PC-9 (cell line): ENCODE data around the gene ANKS1B.

Experiments
- EZH2 ChIP-seq: fragments of 200-600 bp; sonication (generic); IDR thresholded peaks from 2 replicates; pipeline ENCODE4 v1.8.0; 2017; ENCODE audit warnings: antibody characterized with exemption, low read depth
- TF ChIP-seq, protein P1 (sequence below): fragments of 200-600 bp; sonication (generic); conservative IDR thresholded peaks from 2 replicates; pipeline ENCODE4 v1.6.1; 2017; ENCODE audit warnings: mixed run types, antibody characterized with exemption, mild to moderate bottlenecking, moderate library complexity

DNA sequence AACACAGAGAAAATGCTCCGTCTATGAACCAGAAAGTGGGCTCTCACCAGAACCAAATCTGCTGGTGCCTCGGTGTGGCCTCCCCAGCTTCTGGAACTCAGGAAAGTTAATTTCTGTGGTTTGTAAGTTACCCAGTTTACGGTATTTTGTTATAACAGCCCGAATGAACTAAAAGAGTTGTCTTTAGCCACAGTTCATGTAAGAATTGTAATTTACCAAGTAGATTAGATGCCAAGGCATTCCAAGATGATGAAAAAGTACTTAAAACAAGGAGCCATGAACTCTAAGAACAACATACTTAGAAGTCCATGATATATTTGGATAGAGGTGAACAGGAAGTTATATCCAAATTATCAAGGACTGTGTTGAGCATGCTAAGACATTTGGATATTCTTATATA, 597.1 kb downstream of the ANKS1B start:
- TF ChIP-seq, protein P1, sequence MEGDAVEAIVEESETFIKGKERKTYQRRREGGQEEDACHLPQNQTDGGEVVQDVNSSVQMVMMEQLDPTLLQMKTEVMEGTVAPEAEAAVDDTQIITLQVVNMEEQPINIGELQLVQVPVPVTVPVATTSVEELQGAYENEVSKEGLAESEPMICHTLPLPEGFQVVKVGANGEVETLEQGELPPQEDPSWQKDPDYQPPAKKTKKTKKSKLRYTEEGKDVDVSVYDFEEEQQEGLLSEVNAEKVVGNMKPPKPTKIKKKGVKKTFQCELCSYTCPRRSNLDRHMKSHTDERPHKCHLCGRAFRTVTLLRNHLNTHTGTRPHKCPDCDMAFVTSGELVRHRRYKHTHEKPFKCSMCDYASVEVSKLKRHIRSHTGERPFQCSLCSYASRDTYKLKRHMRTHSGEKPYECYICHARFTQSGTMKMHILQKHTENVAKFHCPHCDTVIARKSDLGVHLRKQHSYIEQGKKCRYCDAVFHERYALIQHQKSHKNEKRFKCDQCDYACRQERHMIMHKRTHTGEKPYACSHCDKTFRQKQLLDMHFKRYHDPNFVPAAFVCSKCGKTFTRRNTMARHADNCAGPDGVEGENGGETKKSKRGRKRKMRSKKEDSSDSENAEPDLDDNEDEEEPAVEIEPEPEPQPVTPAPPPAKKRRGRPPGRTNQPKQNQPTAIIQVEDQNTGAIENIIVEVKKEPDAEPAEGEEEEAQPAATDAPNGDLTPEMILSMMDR, result no peak
- no peak for TF ChIP-seq EZH2
